ENCODE results near the gene FIZ1.
"Not testable (repeated sequence)": the region's sequence is repeated elsewhere in the genome, so short reads cannot be mapped to it uniquely, and the experiment has no call there.

The FIZ1 gene

DNA sequence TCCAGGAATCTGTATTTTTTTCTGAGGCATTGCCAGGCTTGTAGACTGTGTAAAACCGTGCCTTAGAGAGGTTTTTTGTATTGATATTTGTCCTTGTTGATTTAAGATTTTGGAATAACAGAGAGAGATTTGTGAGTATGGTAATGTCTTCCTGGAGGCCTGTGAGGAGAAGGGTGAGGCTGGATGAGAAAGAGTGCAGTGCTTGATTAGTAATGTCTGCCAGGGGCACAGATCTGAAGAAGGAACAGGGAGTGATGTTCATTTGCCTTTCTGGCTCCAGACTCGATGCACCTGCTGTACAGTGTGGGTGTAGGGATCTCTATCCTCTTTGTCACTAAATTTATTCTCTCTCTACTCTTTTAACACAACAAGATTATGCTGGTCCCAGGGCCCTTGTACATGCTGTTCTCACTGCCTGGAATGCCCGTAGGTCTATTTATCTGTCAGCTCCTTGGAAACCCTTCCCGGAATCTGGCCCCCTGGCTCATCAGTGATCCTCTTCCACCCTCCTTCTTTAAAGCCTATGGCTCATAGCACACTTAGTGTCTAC, 4.2 kb downstream of the FIZ1 start:
- DNase-seq (ENCODE audit: low read depth in 2 of 2): no peak

DNA sequence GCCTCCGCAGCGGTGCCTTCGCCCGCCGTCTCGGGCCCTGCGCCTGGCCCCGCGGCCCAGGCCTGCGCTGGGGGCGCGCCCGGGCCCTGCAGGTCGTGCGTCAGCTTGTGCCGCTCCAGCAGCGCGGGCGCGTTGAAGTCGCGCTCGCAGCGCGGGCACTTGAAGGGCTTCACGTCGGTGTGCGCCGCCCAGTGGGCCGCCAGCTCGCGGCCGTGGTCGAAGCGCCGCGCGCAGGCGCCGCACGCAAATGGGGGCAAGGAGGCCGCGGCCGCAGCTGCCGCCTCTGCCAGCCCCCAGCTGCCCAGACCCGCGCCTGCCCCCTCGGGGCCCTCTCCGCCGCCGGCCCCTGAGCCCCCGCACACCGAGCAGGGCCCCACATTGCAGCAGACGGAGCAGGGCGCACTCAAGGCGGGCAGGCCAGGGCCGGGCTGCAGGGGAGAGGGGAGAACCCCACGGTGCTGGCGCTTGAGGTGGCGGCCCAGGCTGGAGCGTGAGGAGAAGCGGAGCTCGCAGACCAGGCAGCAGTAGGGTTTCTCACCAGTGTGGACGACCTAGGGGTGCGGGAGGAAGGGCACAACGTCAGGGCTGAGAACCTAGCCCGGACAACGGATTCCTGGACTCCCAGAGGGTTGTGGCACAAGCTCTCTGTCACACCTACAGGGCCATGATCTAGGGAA, 6.1 kb downstream of the FIZ1 start:
- DNase-seq (ENCODE audit: low read depth in 2 of 2): no peak

GRCh38 chr19:55592391-55593090, 6.8 kb downstream of the FIZ1 start:
- no peak for DNase-seq (ENCODE audit: low read depth in 2 of 2)

DNA sequence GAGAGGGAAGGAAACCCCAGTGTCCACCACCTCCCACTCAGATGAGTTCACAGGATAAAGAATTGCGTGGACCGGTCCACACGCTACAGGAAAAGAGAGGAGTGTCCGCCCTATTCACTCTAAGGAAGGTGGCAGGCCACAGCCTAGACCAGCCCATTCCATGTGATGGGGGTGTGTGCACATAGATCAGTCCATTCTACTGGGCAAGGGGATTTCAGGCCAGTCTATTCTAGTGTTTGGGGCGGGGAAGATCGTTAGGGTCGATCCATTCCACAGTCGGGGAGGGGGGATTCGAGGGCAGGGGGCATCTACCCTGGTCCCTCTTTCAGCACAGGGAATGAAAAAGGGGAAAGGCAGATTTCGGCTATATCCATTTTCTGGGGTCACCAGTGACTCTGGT, 7.8 kb downstream of the FIZ1 start:
- DNase-seq (ENCODE audit: low read depth in 2 of 2): no peak

- DNase-seq (ENCODE audit: low read depth in 2 of 2): no peak
Measured at GRCh38 chr19:55590617-55591016, 8.7 kb downstream of the FIZ1 start.

- DNase-seq (ENCODE audit: low read depth in 2 of 2): no peak
Measured at GRCh38 chr19:55590109-55590508, 9.2 kb downstream of the FIZ1 start.

DNA sequence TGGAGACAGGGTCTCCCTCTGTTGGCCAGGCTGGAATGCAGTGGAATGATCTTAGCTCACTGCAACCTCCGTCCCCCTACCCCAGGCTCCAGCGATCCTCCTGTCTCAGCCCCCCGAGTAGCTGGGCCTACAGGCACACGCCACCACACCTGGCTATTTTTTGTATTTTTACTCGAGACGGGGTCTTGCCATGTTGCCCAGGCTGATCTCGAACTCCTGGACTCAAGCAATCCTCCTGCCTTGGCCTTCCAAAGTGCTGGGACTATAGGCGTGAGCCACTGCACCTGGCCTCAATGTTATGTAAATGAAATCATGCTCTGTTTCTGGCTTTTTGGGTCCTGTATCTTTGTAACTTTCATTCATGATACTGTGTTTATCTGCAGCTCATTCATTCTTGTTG, 10.6 kb downstream of the FIZ1 start:
- DNase-seq (ENCODE audit: low read depth in 2 of 2): no peak

DNA sequence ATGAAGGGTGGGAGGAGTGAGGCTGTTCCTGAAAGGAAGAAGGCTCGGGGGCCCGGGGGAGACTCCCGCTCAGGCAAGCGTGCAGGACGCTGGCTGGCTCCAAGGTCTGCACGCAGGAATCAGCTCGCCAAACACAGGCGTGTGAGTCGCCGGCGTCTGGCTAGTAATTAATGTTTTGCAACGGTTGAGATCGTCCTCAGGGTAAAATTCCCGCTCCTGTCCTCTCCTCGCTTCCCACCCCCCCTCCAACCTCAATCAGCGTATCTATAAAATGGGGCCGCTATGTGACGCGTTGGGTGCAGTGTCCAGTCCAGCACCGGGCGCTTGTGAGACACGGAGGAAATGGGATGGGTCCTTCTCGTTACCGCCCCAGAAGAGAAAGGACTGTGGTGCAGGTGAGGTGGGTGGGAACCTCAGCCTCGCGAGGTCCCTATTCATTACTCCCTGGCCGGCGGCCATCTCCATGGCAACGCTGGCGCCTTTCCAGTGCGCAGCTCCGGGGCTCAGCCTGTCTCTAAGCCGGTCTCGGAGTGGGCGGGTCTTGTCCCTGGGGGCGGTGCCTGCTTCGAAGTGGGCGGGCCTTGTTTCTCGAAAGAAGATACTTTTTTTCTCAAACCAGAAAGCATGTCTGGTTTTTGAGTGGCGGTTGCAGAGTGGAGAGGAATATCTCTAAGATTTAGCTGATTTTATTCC, 12.2 kb downstream of the FIZ1 start:
- DNase-seq (ENCODE audit: low read depth in 2 of 2): peak; percentile 82 to 87

DNA sequence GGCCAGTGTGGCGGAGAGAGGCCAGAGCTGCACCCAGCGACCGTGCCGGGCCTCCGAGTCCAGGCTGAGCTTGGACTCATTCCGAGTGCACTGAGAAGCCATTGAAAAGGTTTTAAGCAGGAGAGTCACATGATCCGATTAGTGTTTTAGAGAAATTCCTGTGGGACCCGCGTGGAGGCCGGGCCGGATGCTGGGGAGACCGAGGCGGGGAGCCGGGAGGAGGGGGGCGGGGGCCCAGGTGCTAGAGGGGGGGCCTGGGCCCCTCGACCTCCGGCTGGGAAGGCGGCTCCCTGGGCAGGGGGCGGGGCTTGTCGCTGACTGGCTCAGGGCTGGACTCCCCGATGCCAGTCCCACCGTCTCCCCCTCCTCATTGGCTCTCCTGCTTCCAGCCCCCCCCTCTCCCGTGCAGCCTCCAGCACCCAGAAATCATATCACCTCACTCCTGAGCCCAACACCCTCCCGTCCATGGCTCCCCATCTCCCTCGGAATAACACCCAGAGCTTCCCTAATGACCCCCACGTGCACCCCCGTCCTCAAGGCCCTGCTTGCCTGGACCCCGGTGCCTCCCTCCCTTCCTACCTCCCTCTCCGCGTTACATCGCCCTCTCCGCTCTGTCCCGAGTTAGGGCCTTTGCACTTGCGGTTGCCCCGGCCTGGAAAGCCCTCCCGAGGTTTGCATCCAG, 13.5 kb downstream of the FIZ1 start:
- no peak for DNase-seq (ENCODE audit: low read depth in 2 of 2)

DNA sequence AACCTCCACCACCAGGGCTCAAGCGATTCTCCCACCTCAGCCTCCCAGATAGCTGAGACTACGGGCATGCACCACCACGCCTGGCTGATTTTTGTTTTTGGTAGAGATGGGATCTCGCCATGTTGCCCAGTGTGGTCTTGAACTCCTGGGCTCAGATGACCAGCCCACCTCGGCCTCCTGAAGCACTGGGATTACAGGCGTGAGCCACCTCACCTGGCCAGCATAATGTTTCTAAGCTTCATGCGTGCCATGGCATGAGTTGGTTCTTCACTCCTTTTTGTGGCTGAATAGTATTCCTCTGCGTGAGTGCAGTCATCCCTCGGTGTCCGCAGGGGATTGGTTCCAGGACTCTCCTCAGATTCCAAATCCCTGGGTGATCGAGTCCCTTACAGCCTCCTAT, 14.4 kb downstream of the FIZ1 start:
- DNase-seq (ENCODE audit: low read depth in 2 of 2): no peak

- DNase-seq (ENCODE audit: low read depth in 2 of 2): not testable (repeated sequence)
Measured at GRCh38 chr19:55583897-55584296, 15.4 kb downstream of the FIZ1 start.

- not testable (repeated sequence) for DNase-seq (ENCODE audit: low read depth in 2 of 2)
Measured at GRCh38 chr19:55582284-55582683, 17.0 kb downstream of the FIZ1 start.

DNA sequence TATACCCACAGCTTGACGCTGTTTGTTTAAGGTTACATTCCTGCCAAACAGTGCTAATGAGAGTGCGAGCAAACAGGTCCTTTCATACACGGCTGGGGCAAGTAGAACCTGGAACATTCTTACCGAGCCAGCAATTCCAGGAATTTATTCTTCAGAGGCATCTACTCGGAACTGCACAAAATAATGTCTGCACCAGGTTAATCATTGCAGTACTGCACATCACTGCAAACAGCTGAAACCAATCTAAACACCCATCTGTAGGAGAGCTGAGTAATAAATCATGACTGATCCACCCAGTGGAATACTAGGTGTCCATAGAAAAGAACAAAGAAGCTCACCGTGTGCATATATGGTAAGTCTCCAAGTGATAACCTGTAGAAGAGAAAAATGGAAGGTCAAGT, 17.5 kb downstream of the FIZ1 start:
- no peak for DNase-seq (ENCODE audit: low read depth in 2 of 2)

- no peak for DNase-seq (ENCODE audit: low read depth in 2 of 2)
Measured at GRCh38 chr19:55581145-55581822, 18.0 kb downstream of the FIZ1 start.

DNA sequence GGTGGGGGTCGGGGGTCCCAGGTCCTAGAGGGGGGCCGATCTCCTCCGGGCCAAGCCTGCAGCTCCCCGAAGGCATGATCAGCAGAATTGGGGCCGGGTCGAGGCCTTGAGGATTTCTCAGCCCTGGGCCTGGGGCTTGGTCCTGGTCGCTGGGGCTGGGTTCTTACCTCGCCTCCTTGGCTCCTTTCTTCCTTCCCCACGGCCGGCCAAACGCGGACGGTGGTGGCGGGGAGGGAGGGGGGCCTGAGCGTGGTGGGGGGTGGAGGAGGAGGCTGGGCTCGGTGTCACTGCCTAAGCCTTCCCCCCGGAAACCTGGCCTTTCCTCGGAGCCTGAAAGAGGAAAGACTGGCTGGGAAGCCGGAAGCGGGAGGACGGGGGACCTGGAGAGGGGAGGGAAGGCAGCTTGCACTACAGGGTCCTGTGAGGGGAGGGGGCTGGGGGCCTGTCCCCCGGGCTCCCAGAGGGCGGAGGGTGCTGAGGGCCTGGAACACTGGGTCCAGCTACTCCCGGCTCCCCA, 18.6 kb downstream of the FIZ1 start, which contains the start of gene ZNF579:
Gene ZNF579 (minus strand): TSS at position 221 of the 517 bp plus-strand sequence. CDS start 1,209 bp downstream, outside the sequence.
- DNase-seq (ENCODE audit: low read depth in 2 of 2): peak; percentile 52 to 60

GRCh38 chr19:55579766-55580621, 19.3 kb downstream of the FIZ1 start:
- DNase-seq (ENCODE audit: low read depth in 2 of 2): no peak

GRCh38 chr19:55578761-55579747, 20.3 kb downstream of the FIZ1 start:
- DNase-seq (ENCODE audit: low read depth in 2 of 2): no peak

DNA sequence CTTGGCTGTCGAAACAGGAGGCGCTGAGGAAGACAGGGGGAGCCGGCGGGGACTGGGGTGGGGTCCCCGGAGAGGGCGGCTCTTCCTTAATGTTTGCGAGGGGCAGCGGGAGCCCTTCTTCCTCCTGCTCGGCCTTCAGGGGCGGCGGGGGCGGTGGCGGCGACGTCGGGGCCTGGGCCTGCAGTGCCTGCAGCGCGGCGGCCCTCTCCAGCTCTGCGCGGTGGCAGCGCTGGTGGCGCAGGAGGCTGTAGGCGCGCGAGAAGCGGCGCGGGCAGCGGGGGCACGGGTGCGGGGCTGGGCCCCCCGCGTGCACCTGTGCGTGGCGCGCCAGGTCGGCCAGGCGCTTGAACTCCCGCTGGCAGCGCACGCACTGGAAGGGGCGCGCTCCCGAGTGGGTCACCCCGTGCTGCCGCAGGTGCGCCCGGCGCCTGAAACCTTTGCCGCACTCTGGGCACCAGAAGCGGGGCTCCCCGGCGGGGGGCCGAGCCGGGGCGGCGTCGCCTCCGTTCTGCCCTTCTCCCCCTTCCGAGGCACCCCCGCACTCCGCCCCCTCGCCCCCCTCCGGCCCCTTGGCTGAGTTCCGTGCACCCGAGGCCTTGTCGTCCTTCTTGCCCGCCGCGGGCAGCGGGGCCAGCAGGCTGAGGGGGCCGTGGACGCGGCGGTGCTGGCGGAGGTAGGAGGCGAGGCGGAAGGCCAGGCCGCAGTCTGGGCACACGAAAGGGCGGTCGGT, 21.1 kb downstream of the FIZ1 start:
- no peak for DNase-seq (ENCODE audit: low read depth in 2 of 2)
